Trophoblast cell (in vitro differentiated cells and primary cell): ENCODE measurements around the gene CCL24.
"Not testable (repeated sequence)": the region's sequence is repeated elsewhere in the genome, so short reads cannot be mapped to it uniquely, and the experiment has no call there.

Source experiments
- DNase-seq, 2 donors: peaks; one replicate each; pipeline ENCODE4 v3.0.0-alpha.2; 2016
- H2AFZ ChIP-seq: 2 replicates; pipeline ENCODE4 v1.6.1; 2013; ENCODE audit warnings: low read length, moderate library complexity, mild to moderate bottlenecking; ENCODE audit not compliant: insufficient read depth, poor library complexity
- H2AK5ac ChIP-seq: 2 replicates; pipeline ENCODE4 v1.6.1; 2013; ENCODE audit warnings: mild to moderate bottlenecking, low read length
- H2BK120ac ChIP-seq: 2 replicates; pipeline ENCODE4 v1.6.1; 2013; ENCODE audit warnings: low read length, mild to moderate bottlenecking, moderate library complexity; ENCODE audit not compliant: insufficient read depth, poor library complexity
- H2BK12ac ChIP-seq: 2 replicates; pipeline ENCODE4 v1.6.1; 2013; ENCODE audit warnings: mild to moderate bottlenecking, low read length, moderate library complexity
- H2BK5ac ChIP-seq: 2 replicates; pipeline ENCODE4 v1.6.1; 2013; ENCODE audit warnings: low read length, low read depth, moderate library complexity, mild to moderate bottlenecking; ENCODE audit not compliant: poor library complexity
- H3K14ac ChIP-seq: 2 replicates; pipeline ENCODE4 v1.6.1; 2013; ENCODE audit warnings: mild to moderate bottlenecking, low read length
- H3K18ac ChIP-seq: 2 replicates; pipeline ENCODE4 v1.6.1; 2013; ENCODE audit warnings: mild to moderate bottlenecking, low read length
- H3K23ac ChIP-seq: 2 replicates; pipeline ENCODE4 v1.6.1; 2013; ENCODE audit warnings: low read length
- H3K27ac ChIP-seq: 2 replicates; pipeline ENCODE4 v1.5.1; 2013; ENCODE audit warnings: low read depth, mild to moderate bottlenecking, inconsistent platforms, low read length, moderate library complexity
- H3K27me3 ChIP-seq: 2 replicates; pipeline ENCODE4 v1.6.1; 2013; ENCODE audit warnings: inconsistent platforms, mild to moderate bottlenecking, low read length, moderate library complexity; ENCODE audit not compliant: insufficient read depth
- H3K36me3 ChIP-seq, 2 experiments: 1 replicate in 1 of 2; 2 replicates in 1 of 2; pipeline ENCODE4 v1.6.1; 2013; ENCODE audit warnings: low read length in 2 of 2, mild to moderate bottlenecking in 2 of 2, moderate library complexity in 1 of 2; ENCODE audit not compliant: insufficient read depth in 2 of 2, control insufficient read depth in 1 of 2
- H3K4ac ChIP-seq: 2 replicates; pipeline ENCODE4 v1.6.1; 2013; ENCODE audit warnings: low read depth, mild to moderate bottlenecking, low read length, moderate library complexity
- H3K4me1 ChIP-seq, 2 experiments: 1 replicate in 1 of 2; 2 replicates in 1 of 2; pipeline ENCODE4 v1.6.1; 2013; ENCODE audit warnings: low read length in 2 of 2, mild to moderate bottlenecking in 2 of 2, moderate library complexity in 1 of 2; ENCODE audit not compliant: insufficient read depth in 2 of 2, control insufficient read depth in 1 of 2
- H3K4me2 ChIP-seq: 2 replicates; pipeline ENCODE4 v1.6.1; 2013; ENCODE audit warnings: inconsistent platforms, mild to moderate bottlenecking, low read length, moderate library complexity
- H3K4me3 ChIP-seq: 2 replicates; pipeline ENCODE4 v1.5.1; 2013; ENCODE audit warnings: mild to moderate bottlenecking, low read depth, low read length, inconsistent platforms
- H3K79me1 ChIP-seq: one replicate; pipeline ENCODE4 v1.6.1; 2013; ENCODE audit warnings: low read length
- H3K79me2 ChIP-seq: 2 replicates; pipeline ENCODE4 v1.6.1; 2013; ENCODE audit warnings: low read length, mild to moderate bottlenecking; ENCODE audit not compliant: control insufficient read depth, insufficient read depth, poor library complexity
- H3K9ac ChIP-seq: 2 replicates; pipeline ENCODE4 v1.6.1; 2013; ENCODE audit warnings: mild to moderate bottlenecking, low read length
- H3K9me3 ChIP-seq: 2 replicates; pipeline ENCODE4 v1.6.1; 2013; ENCODE audit warnings: low read depth, mild to moderate bottlenecking, control low read depth, inconsistent platforms, low read length; ENCODE audit not compliant: insufficient read depth
- H4K12ac ChIP-seq: 2 replicates; pipeline ENCODE4 v1.6.1; 2013; ENCODE audit warnings: low read depth, mild to moderate bottlenecking, low read length, moderate library complexity
- H4K8ac ChIP-seq: 2 replicates; pipeline ENCODE4 v1.6.1; 2013; ENCODE audit warnings: low read depth, mild to moderate bottlenecking, low read length, moderate library complexity
- H4K91ac ChIP-seq: one replicate; pipeline ENCODE4 v1.6.1; 2013; ENCODE audit warnings: low read depth, mild to moderate bottlenecking, low read length, moderate library complexity
- WGBS: extraction: QIAGEN DNeasy Blood & Tissue Kit; methylation state at CpG from one replicate; pipeline ENCODE4 v1.1.7; 2013; ENCODE audit warnings: missing lambda C conversion rate; ENCODE audit not compliant: insufficient read length, insufficient coverage; ENCODE audit errors: extremely low coverage; 5-methylcytosine and 5-hydroxymethylcytosine counted together

CCL24 gene

DNA sequence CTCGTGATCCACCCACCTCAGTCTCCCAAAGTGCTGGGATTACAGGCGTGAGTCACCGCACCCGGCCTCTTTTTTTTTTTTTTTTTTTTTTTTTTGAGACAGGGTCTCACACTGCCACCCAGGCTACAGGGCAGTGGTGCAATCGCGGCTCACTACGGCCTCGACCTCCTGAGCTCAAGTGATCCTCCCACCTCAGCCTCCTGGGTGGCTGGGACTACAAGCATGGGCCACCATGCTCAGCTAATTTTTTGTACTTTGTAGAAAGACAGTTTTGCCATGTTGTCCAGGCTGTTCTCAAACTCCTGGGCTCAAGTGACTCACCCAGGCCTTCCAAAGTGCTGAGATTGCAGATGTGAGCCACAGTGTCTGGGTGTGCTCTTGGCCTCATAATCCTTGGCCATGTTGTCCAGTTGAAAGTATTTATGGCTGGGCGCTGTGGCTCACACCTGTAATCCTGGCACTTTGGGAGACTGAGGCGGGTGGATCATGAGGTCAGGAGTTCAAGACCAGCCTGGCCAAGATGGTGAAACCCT is 41.3 kb upstream of the CCL24 start:
- H2AFZ ChIP-seq, H3K4me1 ChIP-seq, H3K14ac ChIP-seq, H3K79me1 ChIP-seq, H3K4ac ChIP-seq, H3K4me2 ChIP-seq, H2BK5ac ChIP-seq, H2BK120ac ChIP-seq, H3K36me3 ChIP-seq, H4K8ac ChIP-seq, H4K12ac ChIP-seq, H4K91ac ChIP-seq, H2BK12ac ChIP-seq, H3K9me3 ChIP-seq, H3K9ac ChIP-seq, H2AK5ac ChIP-seq, H3K4me3 ChIP-seq, H3K79me2 ChIP-seq, H3K23ac ChIP-seq, H3K27me3 ChIP-seq, H3K27ac ChIP-seq, H3K18ac ChIP-seq: not testable (repeated sequence)
- WGBS = no CpG with 5 or more reads among the region's 10 CpGs
- DNase-seq = peak in 1 of 2 donors; percentile 57

DNA sequence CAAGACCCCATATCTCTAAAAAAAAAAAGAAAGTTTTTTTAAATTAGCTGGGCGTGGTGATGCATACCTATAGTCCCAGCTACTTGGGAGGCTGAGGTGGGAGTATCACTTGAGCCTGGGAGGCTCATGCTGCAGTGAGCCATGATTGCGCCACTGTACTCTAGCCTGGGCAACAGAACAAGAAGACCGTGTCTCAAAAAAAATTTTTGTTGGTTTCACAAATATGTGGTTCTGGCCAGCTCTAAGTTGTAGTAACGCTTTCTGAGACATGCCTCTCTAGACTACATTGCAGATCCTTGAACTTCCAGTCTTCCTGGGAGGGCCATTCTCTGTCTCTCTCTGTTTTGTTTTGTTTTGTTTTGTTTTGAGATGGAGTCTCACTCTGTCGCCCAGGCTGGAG is 40.6 kb upstream of the CCL24 start:
- no peak overlapping the region for H2BK120ac ChIP-seq
- no peak overlapping the region for H4K8ac ChIP-seq
- no peak overlapping the region for H2AK5ac ChIP-seq
- H3K23ac ChIP-seq = no peak overlapping the region
- no peak overlapping the region for H4K12ac ChIP-seq
- no peaks in the 10 kb centered on the region for H3K9me3 ChIP-seq
- WGBS = no CpG with 5 or more reads among the region's 5 CpGs
- no peak overlapping the region for H2BK5ac ChIP-seq
- no peak overlapping the region for H3K14ac ChIP-seq
- H3K4me1 ChIP-seq = no peaks in the 10 kb centered on the region
- H3K18ac ChIP-seq = no peak overlapping the region
- no peaks in the 10 kb centered on the region for H3K36me3 ChIP-seq
- no peak overlapping the region for H3K4me3 ChIP-seq
- H2BK12ac ChIP-seq = no peak overlapping the region
- no peak overlapping the region for H3K4ac ChIP-seq
- H3K27me3 ChIP-seq = no peaks in the 10 kb centered on the region
- H3K4me2 ChIP-seq = no peak overlapping the region
- no peak overlapping the region for H3K27ac ChIP-seq
- H3K79me1 ChIP-seq = no peaks in the 10 kb centered on the region
- H3K79me2 ChIP-seq = no peaks in the 10 kb centered on the region
- no peak overlapping the region for H2AFZ ChIP-seq
- peak; percentile 66 to 86 for DNase-seq
- H3K9ac ChIP-seq = no peak overlapping the region
- no peak overlapping the region for H4K91ac ChIP-seq

DNA sequence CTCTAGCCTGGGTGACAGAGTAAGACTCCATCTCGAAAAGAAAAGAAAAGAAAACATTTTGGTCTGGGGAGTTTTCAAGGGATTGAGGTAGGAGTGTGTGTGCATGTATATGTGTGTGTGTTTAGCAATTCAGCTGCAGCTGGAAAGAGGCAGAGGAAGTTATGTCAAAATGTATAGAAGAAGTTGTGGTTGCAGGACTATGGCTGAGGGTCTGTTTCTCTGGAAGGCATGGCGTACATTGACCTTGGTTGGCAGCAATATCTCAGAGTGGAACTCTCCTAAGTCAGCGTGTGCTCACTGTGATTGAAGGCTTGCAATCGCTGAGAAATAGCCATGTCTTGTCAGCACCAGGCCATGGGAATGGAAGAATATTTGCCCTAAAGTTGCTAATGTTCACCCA is 36.6 kb upstream of the CCL24 start:
- no peak overlapping the region for H4K12ac ChIP-seq
- no peaks in the 10 kb centered on the region for H3K79me1 ChIP-seq
- H3K27me3 ChIP-seq = no peaks in the 10 kb centered on the region
- H2BK12ac ChIP-seq = no peak overlapping the region
- no peak overlapping the region for H2AK5ac ChIP-seq
- no peaks in the 10 kb centered on the region for H3K36me3 ChIP-seq
- no CpG with 5 or more reads among the region's 4 CpGs for WGBS
- no peaks in the 10 kb centered on the region for H3K4me1 ChIP-seq
- H3K23ac ChIP-seq = no peak overlapping the region
- H4K91ac ChIP-seq = no peak overlapping the region
- peaks cover 1% of the 10 kb centered on the region for H3K9me3 ChIP-seq
- H3K79me2 ChIP-seq = no peaks in the 10 kb centered on the region
- H2BK5ac ChIP-seq = no peak overlapping the region
- no peak overlapping the region for H3K4ac ChIP-seq
- no peak overlapping the region for H3K27ac ChIP-seq
- DNase-seq = no peak
- no peak overlapping the region for H2BK120ac ChIP-seq
- no peak overlapping the region for H3K9ac ChIP-seq
- no peak overlapping the region for H4K8ac ChIP-seq
- no peak overlapping the region for H3K18ac ChIP-seq
- no peak overlapping the region for H3K4me3 ChIP-seq
- no peak overlapping the region for H3K14ac ChIP-seq
- H2AFZ ChIP-seq = no peak overlapping the region
- no peak overlapping the region for H3K4me2 ChIP-seq

DNA sequence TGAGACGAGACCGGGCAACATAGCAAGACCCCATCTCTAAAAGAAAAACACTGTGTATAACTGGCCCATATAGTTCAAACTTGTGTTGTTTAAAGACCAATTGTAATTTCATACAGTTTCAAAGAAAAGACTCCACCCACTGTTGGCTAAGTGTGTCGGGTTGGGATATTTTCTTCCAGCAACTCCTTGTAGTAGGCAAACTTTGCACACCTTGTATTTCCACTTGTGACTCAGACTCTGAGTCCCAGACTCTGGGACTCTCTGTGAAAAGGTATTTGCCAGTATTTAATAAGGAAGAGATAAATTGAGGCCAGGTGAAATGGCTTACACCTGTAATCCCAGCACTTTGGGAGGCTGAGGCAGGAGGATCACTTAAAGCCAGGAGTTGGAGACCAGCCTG is 36.0 kb upstream of the CCL24 start:
- Histone ChIP-seq H4K8ac (no peak overlapping the region), H3K27me3 (no peaks in the 10 kb centered on the region), H2AK5ac (no peak overlapping the region), H3K4me3 (no peak overlapping the region), H2AFZ (no peak overlapping the region), H4K91ac (no peak overlapping the region), H3K18ac (no peak overlapping the region), H2BK12ac (no peak overlapping the region), H3K79me2 (no peaks in the 10 kb centered on the region), H3K27ac (no peak overlapping the region), H3K4me2 (no peak overlapping the region), H3K4ac (no peak overlapping the region), H2BK120ac (no peak overlapping the region), H4K12ac (no peak overlapping the region), H3K14ac (no peak overlapping the region), H3K79me1 (no peaks in the 10 kb centered on the region), H3K36me3 (no peaks in the 10 kb centered on the region), H3K23ac (no peak overlapping the region), H3K9ac (no peak overlapping the region), H3K4me1 (no peaks in the 10 kb centered on the region), H2BK5ac (no peak overlapping the region), H3K9me3 (peaks cover 1% of the 10 kb centered on the region)
- peak in 1 of 2 donors; percentile 13 for DNase-seq
- WGBS = no CpG with 5 or more reads among the region's 3 CpGs
